ENCODE measurements around the gene SCN1B.
"Not testable (repeated sequence)": the region's sequence is repeated elsewhere in the genome, so short reads cannot be mapped to it uniquely, and the experiment has no call there.

SCN1B gene

DNA sequence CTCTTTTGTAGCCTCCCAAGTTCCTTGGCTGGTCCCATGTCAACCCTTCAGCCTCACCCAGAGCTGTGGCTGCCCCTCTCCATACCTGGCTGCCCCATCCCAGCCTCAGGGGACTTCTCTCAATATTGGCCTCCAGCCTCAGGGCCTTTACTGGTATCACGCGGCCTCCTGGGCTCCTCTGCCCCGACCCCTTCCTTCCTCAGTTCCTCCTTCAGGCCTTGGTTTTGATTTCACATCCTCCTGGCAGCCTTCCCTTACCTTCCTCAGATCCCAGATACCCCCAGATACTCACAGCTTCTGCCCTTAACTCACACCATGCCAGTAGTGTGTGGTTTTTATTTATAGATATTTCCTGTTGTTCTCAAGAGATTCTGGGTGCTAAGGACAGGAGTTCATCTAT lies 12.8 kb upstream of the SCN1B start:
- no peak for DNase-seq (ENCODE audit: low read depth)

DNA sequence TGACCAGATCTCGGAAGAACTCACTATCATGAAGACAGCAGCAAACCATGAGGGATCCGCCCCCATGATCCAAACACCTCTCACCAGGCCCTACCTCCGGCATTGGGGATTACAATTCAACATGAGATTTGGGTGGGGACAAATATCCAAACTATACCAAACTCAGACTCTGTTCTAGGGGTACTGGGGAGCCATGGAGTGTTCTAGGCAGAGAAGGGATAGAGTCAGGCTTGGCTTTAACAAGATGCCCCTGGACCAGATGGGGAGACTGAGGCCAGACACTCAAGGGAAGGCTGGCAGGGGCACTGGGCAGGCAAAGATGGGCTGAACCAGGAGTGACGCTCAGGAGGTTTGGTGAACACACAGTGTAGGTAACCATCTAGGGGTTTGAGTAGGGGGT lies 11.9 kb upstream of the SCN1B start:
- DNase-seq (ENCODE audit: low read depth), result no peak

DNA sequence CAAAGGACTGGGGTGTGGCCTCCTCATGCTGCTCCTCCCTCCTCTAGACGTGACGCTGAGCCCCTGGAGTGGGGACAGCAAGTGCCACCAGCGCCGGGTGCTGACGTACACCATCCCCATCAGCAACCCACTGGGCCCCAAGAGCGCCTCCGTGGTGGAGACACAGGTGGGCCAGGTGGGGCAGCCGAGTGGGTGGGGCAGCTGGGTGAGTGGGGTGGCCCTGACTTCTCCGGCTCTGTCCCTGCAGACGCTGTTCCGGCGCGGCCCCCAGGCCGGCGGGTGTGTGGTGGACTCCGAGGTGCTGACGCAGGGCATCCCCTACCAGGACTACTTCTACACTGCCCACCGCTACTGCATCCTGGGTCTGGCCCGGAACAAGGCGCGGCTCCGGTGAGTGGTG lies 11.1 kb upstream of the SCN1B start:
- no peak for DNase-seq (ENCODE audit: low read depth)

DNA sequence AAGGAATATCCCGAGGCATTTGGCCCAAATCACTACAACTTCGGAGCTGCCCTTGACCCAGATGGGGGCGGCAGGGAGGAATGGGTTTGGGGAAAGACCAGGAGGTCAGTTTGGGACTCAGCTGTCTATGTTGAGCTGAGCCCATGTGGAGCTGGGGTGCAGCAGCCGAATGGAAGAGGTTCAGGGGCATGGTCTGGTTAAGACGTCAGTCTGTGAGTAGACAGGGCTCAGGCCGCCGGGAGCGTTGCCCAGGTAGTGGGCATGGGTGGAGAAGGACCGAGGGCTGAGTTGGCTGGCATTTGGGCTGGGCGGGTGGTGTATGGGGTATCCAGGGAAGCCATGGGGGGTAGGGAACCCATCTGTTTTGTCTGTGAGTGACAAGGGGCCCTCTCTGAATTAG lies 9.3 kb upstream of the SCN1B start:
- no peak for DNase-seq (ENCODE audit: low read depth)

DNA sequence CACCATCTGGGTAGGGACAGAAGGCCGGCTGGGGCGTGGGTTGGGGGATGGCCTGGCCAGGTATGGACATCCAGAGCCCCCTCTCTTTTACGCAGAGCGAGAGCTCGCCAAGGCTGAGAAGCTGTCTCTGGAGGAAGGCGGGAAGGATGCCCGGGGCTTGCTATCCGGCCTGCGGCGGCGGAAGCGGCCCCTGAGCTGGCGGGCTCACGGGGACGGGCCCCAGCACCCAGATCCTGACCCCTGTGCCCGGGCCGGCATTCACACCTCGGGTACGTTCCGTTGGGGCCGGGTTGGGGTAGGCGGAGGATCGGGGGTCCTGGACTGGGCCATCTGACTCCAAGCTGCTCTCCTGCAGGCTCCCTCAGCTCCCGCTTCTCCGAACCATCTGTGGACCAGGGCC lies 8.7 kb upstream of the SCN1B start:
- DNase-seq (ENCODE audit: low read depth), result no peak

DNA sequence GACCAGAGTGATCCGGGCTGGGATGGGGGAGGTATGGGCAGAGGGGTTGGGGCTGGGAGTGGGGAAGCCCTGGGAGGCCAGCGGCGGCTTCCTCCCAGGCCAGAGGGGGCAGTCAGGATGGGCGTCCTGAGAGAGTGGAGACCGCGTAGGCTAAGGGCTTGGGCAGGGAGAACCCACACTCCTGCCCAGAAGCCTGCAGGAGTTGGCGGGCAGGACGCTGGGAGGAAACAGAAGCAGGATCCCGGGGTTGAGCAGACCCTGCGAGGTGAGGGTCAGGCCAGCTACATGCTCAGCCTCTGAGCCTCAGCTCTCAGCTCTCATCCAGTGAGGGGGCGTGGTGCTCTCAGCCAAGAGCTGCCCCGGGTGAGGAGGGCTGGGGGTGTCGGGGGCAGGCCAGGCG lies 7.8 kb upstream of the SCN1B start:
- DNase-seq (ENCODE audit: low read depth), result no peak

DNA sequence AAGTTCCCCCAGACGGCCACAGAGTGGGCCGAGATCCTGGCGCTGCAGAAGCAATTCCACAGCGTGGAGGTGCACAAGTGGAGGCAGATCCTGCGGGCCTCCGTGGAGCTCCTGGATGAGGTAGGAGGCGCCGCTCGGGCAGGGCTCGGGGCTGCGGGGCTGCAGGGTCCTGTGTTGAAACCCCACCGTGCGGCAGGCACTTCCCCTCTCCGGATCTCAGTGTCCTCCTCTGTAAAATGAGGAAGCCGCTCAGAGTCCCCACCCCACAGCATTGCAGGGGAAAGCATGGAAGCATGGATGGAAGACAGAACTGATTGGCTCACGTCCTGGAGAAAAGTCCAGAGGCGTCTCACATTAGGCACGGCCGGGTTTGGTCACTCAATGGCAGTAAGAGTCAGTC lies 6.8 kb upstream of the SCN1B start:
- no peak for DNase-seq (ENCODE audit: low read depth)

DNA sequence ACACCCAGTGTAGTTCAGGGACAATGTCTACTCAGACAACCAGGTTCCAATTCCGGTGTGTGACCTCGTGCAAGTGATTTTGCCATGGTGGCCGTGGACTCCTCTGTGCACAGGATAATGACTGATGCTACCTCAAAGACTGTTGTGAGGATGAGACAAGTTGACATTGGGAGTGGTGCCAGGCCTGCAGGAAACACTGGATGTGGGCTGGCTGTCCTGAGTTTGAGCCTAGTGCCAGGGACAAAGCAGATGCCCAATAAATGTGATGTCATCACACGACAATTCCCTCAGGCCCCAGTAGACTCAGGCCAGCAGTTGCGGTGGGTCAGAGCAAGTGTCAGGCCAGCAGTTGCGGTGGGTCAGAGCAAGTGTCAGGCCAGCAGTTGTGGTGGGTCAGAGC lies 6.2 kb upstream of the SCN1B start:
- no peak for DNase-seq (ENCODE audit: low read depth)

DNA sequence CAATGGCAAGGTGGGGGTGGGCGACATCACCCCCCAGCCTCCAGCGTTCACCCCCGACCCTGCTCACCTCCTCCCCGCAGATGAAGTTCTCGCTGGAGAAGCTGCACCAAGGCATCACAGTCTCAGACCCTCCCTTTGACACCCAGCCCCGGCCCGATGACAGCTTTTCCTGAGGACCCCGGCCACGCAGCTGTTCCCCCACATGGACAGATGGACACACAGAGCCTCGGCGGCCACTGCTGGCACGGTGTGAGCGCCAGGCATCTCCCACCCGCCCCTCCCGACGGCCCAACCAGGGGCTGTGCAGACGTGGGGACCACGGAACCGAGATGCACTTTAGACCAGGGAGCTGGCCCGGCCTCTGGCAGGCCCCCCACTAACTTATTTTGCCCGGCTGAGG lies 4.3 kb upstream of the SCN1B start:
- no peak for DNase-seq (ENCODE audit: low read depth)

DNA sequence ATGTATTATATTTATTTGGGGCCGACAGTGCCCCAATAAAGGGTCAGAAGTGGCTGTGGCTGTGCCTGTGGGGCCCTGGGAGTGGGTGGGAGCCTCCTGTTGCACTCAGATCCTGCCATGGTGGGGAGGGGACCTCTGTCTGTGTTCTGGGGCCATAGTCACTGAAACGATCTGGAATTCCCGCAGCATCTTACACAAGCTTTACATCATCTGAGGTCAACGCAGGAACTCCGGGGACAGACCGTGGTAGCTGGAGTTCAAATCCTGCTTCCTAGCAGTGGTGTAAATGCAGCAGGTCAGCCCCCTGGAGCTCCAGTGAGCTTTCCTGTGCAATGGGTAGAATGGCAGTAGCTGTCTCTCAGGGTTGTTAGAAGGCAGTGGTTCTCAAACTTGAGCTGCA lies 3.9 kb upstream of the SCN1B start:
- no peak for DNase-seq (ENCODE audit: low read depth)

DNA sequence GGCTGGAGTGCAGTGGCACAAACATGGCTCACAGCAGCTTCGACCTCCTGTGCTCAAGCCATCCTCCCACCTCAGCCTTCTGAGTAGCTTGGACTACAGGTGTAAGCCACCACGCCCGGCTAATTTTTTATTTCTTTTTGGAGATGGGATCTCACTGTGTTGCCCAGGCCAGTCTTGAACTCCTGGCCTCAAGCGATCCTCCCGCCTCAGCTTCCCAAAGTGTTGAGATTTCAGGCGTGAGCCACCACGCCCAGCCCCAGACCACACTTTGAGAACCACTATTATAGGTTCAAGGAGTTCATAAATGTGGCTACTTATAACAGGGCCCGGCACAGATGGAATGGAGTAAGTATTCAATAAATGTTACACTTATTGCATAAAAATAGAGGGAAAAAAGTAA lies 3.3 kb upstream of the SCN1B start:
- DNase-seq (ENCODE audit: low read depth), result no peak

DNA sequence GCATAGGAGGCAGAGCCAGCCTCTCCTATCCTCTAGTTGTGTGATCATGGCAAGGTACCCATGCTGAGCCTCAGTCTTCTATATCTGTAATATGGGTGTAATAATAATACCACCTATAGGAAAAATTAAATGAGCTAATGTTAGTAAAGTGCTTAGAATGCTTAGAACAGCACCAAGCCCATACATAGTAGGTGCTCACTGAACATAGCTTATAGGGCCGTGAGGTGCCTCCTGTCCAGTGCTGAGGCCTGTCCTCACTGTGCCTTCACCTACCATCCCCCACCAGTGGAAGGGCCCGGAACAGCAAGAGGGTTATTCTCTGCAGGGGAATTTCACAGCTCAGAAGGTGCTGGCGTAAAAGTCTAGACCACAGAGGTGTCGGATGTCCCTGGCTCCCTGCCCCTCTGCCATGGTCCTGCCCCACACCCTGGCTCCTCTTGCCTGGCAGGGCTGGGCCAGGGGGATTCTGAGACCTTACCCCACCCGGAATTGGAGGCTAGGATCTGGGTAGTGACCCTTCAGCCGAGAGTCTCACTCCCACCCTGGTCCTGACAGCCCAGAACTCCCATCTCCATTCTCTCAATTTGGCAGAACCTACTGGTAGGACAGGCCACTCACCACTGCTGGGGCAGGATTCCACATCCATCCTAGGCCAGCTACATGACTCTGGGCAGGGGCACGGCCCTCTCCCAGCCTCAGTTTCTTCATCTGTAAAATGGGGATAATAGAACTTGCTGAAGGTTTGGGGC lies 2.2 kb upstream of the SCN1B start:
- DNase-seq (ENCODE audit: low read depth), result no peak

DNA sequence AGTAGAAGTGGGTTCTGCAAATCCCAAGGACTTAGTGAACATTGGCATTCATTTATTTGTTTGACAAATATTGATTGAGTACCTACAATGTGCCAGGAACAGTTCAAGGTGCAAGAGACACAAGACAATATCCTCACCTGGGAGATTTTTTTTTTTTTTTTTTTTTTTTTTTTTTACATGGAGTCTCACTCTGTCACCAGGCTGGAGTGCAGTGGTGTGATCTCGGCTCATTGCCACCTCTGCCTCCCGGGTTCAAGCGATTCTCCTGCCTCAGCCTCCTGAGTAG lies 1.7 kb upstream of the SCN1B start:
- DNase-seq (ENCODE audit: low read depth), result not testable (repeated sequence)

DNA sequence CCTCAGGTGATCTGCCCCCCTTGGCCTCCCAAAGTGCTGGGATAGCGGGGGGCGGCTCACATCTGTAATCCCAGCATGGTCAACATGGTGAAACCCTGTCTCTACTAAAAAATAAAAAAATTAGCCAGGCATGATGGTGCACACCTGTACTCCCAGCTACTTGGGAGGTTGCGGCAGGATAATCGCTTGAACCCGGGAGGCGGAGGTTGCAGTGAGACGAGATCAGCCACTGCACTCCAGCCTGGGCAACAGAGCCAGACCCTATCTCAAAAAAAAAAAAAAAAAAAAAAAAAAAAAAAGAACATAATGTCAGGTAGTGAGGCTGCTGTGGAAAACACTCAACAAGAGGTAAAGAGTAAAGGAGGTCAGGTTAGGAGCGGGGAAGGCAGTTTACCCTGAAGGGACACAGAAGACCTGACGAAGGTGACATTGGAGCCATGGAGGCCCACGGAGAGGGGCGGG lies 964 bp upstream of the SCN1B start:
- DNase-seq (ENCODE audit: low read depth), result not testable (repeated sequence)

DNA sequence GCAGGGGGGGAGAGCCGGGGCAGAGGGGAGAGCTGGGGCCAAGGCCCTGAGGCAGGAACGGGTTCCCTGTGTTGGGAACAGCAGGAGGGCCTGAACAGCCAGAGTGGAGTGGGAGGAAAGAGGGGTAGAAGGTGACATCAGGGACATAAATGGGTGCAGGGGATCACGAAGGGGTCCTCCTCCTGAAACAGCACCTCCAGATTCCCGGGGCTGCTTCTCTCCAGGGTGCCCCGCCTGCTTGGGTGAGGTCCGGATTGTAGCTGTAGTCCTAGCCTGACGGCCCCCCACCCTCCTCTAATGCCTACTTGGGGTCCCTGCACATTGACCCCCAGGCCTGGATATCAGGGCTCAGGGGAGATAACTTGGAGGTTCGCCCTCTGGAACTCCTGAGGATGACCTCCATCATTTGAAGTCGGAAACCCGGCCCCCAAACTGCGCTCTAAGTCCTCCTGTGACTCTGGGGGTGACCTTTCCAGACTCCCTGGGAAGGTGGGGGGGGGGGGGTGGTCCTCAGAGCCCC lies 473 bp upstream of the SCN1B start:
- DNase-seq (ENCODE audit: low read depth), result no peak

DNA sequence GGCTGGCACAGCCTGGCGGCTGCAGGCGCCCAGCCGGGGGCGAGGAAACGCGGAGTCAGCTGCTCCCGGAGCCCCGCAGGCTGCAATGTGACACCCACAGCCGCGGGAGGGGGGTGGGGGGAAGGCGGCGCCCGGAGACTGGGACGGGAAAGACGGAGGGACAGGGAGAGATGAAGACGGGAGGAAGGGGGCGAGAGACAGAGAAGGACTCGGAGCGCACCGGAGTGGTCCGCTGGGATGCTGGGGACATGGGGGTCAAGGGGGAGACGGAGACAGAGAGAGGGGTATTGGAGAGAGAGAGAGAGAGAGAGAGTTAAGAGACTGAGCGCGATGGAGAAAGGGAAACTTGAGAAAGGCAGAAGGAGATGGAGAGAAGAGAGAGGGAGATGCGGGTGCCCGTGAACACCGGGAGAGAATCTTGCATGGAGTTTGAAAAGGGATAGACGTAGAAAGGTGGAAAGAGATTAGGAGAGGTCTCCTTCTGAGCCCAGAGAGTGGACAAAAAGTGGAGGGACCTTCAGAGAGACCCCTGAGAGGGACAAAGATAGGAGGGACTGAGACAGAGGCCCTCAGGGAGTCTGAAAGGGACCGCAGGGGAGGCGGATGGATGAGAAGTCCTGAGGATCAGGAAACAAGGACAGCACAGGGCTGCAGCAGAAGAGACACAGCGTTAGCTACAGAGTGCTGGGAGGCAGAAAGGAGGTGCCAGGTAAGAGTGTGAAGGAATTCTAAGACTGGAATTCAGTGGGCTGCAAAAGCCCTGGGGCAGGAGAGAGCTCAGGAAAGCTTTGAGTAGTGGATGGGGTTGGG lies 1.0 kb downstream of the SCN1B start:
- no peak for DNase-seq (ENCODE audit: low read depth)

DNA sequence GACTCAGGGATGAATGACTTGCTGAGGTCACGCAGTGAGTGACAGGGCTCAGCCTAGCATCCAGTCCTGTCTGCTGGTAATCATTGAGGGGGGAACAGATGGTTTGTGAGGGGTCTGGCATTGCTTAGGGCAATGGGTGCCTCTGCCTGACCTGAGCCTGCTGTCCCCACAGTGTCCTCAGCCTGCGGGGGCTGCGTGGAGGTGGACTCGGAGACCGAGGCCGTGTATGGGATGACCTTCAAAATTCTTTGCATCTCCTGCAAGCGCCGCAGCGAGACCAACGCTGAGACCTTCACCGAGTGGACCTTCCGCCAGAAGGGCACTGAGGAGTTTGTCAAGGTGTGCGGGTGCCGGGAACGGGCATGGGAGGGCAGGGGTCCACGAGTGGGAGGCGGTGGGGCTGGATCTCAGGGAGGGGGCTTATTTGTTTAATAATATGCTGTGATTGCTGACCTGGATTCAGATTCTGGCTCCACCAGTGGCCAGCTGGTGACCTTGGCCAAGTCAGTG lies 2.1 kb downstream of the SCN1B start:
- DNase-seq (ENCODE audit: low read depth), result no peak

DNA sequence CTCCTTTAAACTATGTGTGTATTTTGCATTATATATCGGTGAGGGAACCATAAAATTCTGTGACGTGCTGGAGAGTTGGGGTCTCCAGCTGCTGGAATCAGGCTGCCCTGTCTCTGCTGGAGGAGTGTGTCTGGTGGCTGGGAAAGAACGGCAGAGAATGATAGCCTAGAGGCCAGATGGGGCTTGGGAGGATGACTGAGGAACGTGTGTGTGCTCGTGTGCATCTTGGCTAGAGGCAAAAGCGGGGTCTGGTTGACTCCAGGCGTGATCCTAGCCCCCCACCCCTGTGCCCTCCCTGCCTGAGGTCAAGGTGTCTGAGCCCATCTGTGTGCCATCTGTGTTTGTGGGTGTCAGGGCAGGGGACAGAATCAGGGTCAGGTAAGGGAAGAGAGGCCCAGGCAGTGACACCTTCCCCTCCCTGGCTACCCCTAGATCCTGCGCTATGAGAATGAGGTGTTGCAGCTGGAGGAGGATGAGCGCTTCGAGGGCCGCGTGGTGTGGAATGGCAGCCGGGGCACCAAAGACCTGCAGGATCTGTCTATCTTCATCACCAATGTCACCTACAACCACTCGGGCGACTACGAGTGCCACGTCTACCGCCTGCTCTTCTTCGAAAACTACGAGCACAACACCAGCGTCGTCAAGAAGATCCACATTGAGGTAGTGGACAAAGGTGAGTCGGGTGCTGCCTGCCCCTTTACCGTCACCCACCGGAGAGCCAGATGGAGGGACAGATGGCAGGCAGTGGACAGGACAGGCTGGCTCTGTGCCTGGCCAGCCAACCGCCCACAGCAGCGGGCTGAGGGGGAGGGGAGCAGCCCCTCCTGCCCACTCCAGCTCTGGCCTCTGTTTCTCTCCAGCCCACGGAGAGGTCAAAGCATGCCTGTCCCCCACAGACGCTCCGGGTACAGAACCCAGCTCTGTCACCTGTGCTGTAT lies 3.1 kb downstream of the SCN1B start:
- DNase-seq (ENCODE audit: low read depth), result no peak

DNA sequence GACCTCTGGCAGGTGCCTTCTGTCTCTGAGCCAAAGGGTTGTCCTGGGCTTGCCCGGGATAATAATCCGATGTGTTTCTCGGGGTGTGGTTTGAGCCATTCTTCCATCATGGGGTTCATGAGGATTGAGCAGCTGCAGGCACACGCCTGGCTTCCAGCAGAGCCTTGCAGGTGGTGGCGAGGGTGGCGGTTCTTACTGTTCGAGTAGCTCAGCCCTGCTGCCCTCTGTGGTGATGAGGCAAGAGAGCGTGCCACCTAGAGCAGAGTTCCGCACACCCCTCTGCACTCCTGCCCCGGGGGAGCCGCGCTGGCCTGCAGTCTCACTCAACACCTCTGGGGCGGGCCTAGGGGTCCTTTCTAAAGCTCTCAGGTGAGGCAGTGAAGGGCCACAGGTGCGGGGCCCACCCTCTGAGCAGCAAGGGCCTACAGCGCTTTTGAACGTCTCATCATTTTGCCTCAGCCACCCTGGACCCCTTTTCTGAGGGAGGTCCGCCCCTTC lies 3.8 kb downstream of the SCN1B start:
- no peak for DNase-seq (ENCODE audit: low read depth)

DNA sequence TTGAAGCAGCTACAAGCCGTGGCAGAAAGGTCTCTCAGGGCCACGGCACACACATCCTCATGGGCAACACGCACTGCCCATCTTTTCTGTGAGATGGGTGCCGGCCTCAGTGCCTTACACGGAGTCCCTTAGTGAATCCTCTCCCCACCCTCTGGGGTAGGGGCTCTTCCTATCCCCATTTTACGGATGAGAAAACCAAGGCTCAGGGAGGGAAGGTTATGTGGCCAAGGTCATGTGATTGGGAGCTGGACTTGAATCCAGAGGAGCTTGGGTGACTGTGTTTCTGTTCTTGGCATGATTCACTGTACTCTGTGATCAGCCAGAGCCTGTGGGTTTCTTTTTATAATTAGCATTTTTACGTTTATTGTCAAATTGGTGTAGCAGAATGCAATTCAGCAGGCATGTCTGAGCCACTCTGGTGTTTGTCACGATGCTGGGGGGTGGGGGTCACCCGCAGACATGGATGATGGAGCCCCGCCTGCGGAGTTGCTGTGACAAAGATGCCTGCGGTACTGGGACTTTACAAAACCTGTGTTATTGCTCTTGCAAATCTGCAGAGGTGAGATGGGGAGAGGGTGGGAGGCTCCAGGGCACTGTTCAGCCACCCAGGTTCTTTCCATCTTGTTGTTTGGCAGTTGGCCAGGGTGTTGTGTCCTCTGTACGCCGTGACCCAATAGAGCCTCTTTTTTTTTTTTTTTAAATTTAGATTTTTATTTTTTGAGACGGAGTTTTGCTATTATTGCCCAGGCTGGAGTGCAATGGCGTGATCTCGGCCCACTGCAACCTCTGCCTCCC lies 4.5 kb downstream of the SCN1B start:
- no peak for DNase-seq (ENCODE audit: low read depth)
